ENCODE data around the gene HBA2.
A peak's percentile ranks its signal among the peaks of the same experiment; 100 is the strongest.
"Not testable (repeated sequence)": the region's sequence is repeated elsewhere in the genome, so short reads cannot be mapped to it uniquely, and the experiment has no call there.

HBA2 gene

GRCh38 chr16:176006-176405 lies 3.3 kb downstream of the HBA2 start:
- not testable (repeated sequence) for DNase-seq

GRCh38 chr16:176477-177382 lies 4.1 kb downstream of the HBA2 start, which contains the start of gene HBA1:
Gene HBA1 (plus strand): TSS chr16:176680. CDS start chr16:176717, 37 bp downstream.
- not testable (repeated sequence) for DNase-seq

- no peak for DNase-seq
These were observed 4.7 kb downstream of the HBA2 start for GRCh38 chr16:177394-177822.

- no peak for DNase-seq
These were observed 5.4 kb downstream of the HBA2 start for GRCh38 chr16:177981-178667.

GRCh38 chr16:178668-179015 lies 6.0 kb downstream of the HBA2 start:
- no peak for DNase-seq

- DNase-seq = no peak
These were observed 6.8 kb downstream of the HBA2 start for GRCh38 chr16:179211-180092.

- no peak for DNase-seq
These were observed 7.5 kb downstream of the HBA2 start, which contains the start of gene HBQ1 for GRCh38 chr16:180101-180675. Gene HBQ1 (plus strand): TSS chr16:180459. CDS start chr16:180487, 28 bp downstream.

GRCh38 chr16:180681-181564 lies 8.2 kb downstream of the HBA2 start:
- peak; percentile 96 for DNase-seq

- no peak for DNase-seq
These were observed 8.9 kb downstream of the HBA2 start for GRCh38 chr16:181565-182021.

- DNase-seq = no peak
These were observed 10.3 kb downstream of the HBA2 start for GRCh38 chr16:183005-183404.

- DNase-seq = no peak
These were observed 12.5 kb downstream of the HBA2 start for GRCh38 chr16:185213-185612.

GRCh38 chr16:185691-186090 lies 13.0 kb downstream of the HBA2 start:
- no peak for DNase-seq

- DNase-seq = no peak
These were observed 14.7 kb downstream of the HBA2 start for GRCh38 chr16:187330-187729.

GRCh38 chr16:188674-189073 lies 16.0 kb downstream of the HBA2 start:
- DNase-seq = peak; percentile 40

GRCh38 chr16:189604-190186 lies 17.0 kb downstream of the HBA2 start:
- no peak for DNase-seq

- no peak for DNase-seq
These were observed 19.2 kb downstream of the HBA2 start for GRCh38 chr16:191831-192230.

- no peak for DNase-seq
These were observed 20.0 kb downstream of the HBA2 start for GRCh38 chr16:192686-193085.

GRCh38 chr16:193441-193840 lies 20.8 kb downstream of the HBA2 start:
- DNase-seq = no peak

- no peak for DNase-seq
These were observed 21.8 kb downstream of the HBA2 start for GRCh38 chr16:194516-194915.

GRCh38 chr16:200388-200787 lies 27.7 kb downstream of the HBA2 start:
- DNase-seq = no peak

GRCh38 chr16:203246-203645 lies 30.6 kb downstream of the HBA2 start:
- no peak for DNase-seq
